ENCODE results near the gene CDH4. TPM values are rescaled to one million over a fixed set of nuclear protein-coding genes. Genes with fewer than 3 reads are reported as not detected.
A peak's percentile ranks its signal among the peaks of the same experiment; 100 is the strongest.

CDH4 gene
- total and polyA plus RNA-seq, 2 of the 13 experiments (the other 11 are each of a cell fraction or from before 2014, with no cell fraction given) = not detected

DNA sequence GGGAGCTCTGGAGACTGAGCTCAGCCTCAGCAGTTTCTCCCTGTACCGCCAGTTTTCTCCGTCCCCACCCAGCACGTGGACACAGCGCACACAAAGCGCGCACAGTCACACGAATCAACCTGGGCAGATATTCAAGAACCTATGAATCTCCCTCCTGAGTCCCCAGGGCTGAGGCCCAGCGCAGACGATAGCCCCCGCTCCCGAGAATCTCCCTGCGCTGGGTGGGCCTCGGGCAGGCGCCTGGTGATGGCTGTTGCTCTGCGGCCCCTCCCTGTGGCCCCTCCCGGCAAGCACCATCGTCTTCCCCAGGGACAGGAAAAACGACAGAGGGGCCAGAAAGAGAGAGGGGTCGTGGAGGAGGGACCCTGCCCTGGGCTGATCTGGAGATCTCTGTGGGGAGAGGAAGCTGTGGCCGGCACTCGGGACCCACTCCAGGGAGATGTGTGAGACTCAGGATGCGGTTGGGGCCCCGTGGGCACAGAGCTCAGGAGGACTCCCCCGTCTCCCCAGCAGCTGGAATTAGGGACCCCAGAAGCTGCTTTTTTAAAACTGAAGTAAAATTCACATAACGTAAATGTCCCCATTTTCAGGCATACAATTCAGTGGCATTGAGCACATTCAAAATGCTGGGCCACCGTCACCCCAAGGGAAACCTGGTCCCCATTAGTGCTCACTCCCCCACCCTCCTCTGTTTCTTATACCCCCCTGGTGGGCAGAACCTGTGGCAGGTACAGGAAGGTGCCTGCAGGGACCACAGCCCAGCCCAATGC is 482.9 kb downstream of the CDH4 start:
- Histone ChIP-seq H3K9me3 (ENCODE audit: low read length) (no peaks in the 10 kb centered on the region), H2AFZ (ENCODE audit: low read length) (no peak overlapping the region), H3K9ac (ENCODE audit: insufficient read depth, low read depth, low read length) (no peak overlapping the region), H3K27me3 (ENCODE audit: control insufficient read depth in 1 of 2, insufficient read depth in 2 of 2, low read length in 2 of 2) (peaks cover 48 to 100% of the 10 kb centered on the region in 2 experiments), H3K4me1 (ENCODE audit: insufficient read depth, low read length) (no peaks in the 10 kb centered on the region), H4K20me1 (ENCODE audit: insufficient read depth, low read length) (peaks cover 3% of the 10 kb centered on the region; the same call in 1 of the 2 replicates), H3K36me3 (replicated peaks in 1 of 2; ENCODE audit: control insufficient read depth in 1 of 2, insufficient read depth in 2 of 2, low read length in 2 of 2) (no peaks in the 10 kb centered on the region), H3K27ac (ENCODE audit: extremely low read length, insufficient read depth, low read length) (no peak overlapping the region), H3K79me2 (ENCODE audit: insufficient read depth, low read length) (no peaks in the 10 kb centered on the region), H3K4me2 (ENCODE audit: low read depth, low read length) (no peak overlapping the region), H3K4me3 (replicated peaks in 1 of 3; ENCODE audit: insufficient read depth in 1 of 3, low read depth in 2 of 3, low read length in 3 of 3) (no peak overlapping the region)
- TF ChIP-seq TGIF2 (CRISPR knock-in tag; IDR thresholded peaks at IDR 0.05) (no peak), ZNF552 (CRISPR knock-in tag; IDR thresholded peaks at IDR 0.05; ENCODE audit: borderline replicate concordance) (0 out of 2 replicates have a peak, but pooled peaks have one; percentile 4)
- DNase-seq (ENCODE audit: low spot score) (no peak), ATAC-seq (no peak), FAIRE-seq (no peak)
- CTCF ChIA-PET (ENCODE audit: low intra/inter-chr PET ratio, low total read pairs) = no interaction called here
- intact Hi-C loops (cut with micrococcal nuclease; ENCODE audit: unreplicated experiment) = no loop called here
- no TSS peak for BruUV-seq (replicated peaks)
- POLR2A ChIA-PET = no interaction called here
- 18% methylated on average over 24 of the region's 26 CpGs for WGBS (ENCODE audit: low lambda C conversion rate)
- in situ Hi-C loops (cut with HindIII; ENCODE audit: extremely low pct_ligation_motif_present, low pct_unique_long_range_greater_than_20kb) = no loop called here

DNA sequence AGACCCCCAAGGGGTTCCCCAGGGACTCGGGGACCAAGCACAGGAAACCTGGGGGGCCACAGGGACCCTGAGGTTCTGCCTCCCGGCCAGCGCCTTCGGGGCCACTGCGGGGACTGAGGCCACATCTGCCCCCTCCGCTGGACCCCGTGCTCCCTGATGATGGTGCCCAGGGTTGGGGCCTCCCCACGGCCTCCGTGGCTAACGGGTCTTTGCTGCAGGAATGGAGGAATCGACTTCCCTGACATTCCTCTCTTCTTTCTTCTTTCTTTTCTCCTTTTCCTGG is 483.4 kb downstream of the CDH4 start:
- Histone ChIP-seq H3K4me1 (ENCODE audit: insufficient read depth, low read length) (peaks cover under 1% of the 10 kb centered on the region; the same call in 1 of the 2 replicates), H3K27me3 (ENCODE audit: control insufficient read depth in 1 of 2, insufficient read depth in 2 of 2, low read length in 2 of 2) (peaks cover 50 to 100% of the 10 kb centered on the region in 2 experiments), H4K20me1 (ENCODE audit: insufficient read depth, low read length) (peaks cover 3% of the 10 kb centered on the region; the same call in 1 of the 2 replicates), H2AFZ (ENCODE audit: low read length) (no peak overlapping the region), H3K9me3 (ENCODE audit: low read length) (no peaks in the 10 kb centered on the region), H3K79me2 (ENCODE audit: insufficient read depth, low read length) (no peaks in the 10 kb centered on the region), H3K4me2 (ENCODE audit: low read depth, low read length) (no peak overlapping the region), H3K4me3 (replicated peaks in 1 of 3; ENCODE audit: insufficient read depth in 1 of 3, low read depth in 2 of 3, low read length in 3 of 3) (no peak overlapping the region), H3K9ac (ENCODE audit: insufficient read depth, low read depth, low read length) (no peak overlapping the region), H3K27ac (ENCODE audit: extremely low read length, insufficient read depth, low read length) (no peak overlapping the region), H3K36me3 (replicated peaks in 1 of 2; ENCODE audit: control insufficient read depth in 1 of 2, insufficient read depth in 2 of 2, low read length in 2 of 2) (no peaks in the 10 kb centered on the region)
- intact Hi-C loops (cut with micrococcal nuclease; ENCODE audit: unreplicated experiment) = no loop called here
- 2% methylated on average over 11 of the region's 11 CpGs for WGBS (ENCODE audit: low lambda C conversion rate)
- ATAC-seq = no peak
- BruUV-seq (replicated peaks) = no TSS peak
- ChIA-PET POLR2A (no interaction called here), CTCF (ENCODE audit: low intra/inter-chr PET ratio, low total read pairs) (no interaction called here)
- TF ChIP-seq ZNF891 (CRISPR knock-in tag; IDR thresholded peaks at IDR 0.05) (no peak), EZH2 (conservative IDR thresholded peaks at IDR 0.05; ENCODE audit: low read depth, low read length) (0 out of 2 replicates have a peak, but pooled peaks have one; percentile 46)
- in situ Hi-C loops (cut with HindIII; ENCODE audit: extremely low pct_ligation_motif_present, low pct_unique_long_range_greater_than_20kb) = no loop called here
- no peak for DNase-seq (ENCODE audit: low spot score)
- no peak for FAIRE-seq

Data from HepG2 (cell line).